SIG-M5 treated with dmso at 0.1 percent for 504 hours (cell line): Measurements from ENCODE around the gene THG1L.
"Not testable (repeated sequence)": the region's sequence is repeated elsewhere in the genome, so short reads cannot be mapped to it uniquely, and the experiment has no call there.

Experiments used
- DNase-seq: peaks from one replicate; lab custom pipeline; 2025; ENCODE audit not compliant: unreplicated experiment; lab: John Stamatoyannopoulos, UW

Gene THG1L

GRCh38 chr5:157726607-157727006, 4.6 kb upstream of the THG1L start:
- DNase-seq = not testable (repeated sequence)

DNA sequence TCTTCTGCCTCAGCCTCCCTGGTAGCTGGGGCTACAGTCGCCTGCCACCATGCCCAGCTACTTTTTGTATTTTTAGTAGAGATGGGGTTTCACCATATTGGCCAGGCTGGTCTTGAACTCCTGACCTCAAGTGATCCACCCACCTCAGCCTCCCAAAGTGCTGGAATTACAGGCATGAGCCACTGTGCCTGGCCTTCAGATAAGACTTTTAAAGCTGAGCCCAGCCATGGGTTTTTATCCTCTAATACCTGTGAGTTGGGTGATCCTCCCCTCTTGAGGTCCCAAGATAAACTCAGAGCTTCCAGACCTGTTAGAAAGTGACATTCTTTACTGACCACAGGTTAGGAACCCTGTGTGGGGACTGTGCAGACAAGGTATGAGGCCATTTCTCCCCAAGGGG, 3.4 kb upstream of the THG1L start:
- not testable (repeated sequence) for DNase-seq

- no peak for DNase-seq
These were observed 1.4 kb upstream of the THG1L start for GRCh38 chr5:157729858-157730257.

- no peak for DNase-seq
These were observed 334 bp upstream of the THG1L start for GRCh38 chr5:157730900-157731271.

GRCh38 chr5:157732130-157732514, 902 bp downstream of the THG1L start:
- no peak for DNase-seq

DNA sequence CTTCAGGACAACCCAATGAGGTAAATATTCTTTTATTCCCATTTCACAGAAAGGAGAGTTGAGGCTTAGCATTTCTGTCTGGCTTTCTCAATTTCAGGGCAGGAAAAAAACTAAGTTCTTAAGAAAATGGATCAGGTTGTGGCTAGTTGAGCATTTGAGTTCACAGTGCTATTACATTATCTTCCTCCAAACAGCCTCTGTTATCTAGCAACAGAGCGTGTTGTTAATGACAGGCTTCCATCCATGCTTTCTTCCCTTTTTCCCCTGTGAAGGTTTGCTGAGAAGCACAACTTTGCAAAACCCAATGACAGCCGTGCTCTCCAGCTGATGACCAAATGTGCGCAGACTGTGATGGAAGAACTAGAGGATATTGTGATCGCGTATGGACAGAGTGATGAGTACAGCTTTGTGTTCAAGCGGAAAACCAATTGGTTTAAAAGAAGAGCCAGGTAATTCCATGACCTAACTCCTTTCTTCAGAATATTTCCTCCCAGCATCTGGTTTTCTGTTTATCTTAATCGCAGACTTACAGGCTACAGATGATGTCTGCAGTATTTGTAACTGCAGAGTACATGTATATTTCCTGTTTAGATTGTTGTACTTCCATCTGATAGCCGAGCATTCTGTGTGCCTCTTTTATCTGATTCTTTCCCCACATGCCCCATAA, 1.5 kb downstream of the THG1L start:
- DNase-seq = no peak

DNA sequence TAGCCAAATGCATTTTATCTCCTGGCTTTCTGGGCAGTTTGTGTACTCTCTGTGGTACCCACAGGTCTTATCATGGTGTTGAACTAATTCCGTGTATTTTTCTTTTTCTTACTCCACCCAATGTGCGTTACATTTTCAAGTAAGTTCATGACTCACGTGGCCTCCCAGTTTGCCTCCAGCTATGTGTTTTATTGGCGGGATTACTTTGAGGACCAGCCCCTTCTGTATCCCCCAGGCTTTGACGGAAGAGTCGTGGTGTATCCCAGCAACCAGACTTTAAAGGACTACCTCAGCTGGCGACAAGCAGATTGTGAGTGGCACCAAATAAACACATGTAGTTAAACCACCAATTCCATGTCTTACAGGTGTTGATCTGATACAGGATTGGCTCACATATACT, 3.2 kb downstream of the THG1L start:
- DNase-seq = no peak

DNA sequence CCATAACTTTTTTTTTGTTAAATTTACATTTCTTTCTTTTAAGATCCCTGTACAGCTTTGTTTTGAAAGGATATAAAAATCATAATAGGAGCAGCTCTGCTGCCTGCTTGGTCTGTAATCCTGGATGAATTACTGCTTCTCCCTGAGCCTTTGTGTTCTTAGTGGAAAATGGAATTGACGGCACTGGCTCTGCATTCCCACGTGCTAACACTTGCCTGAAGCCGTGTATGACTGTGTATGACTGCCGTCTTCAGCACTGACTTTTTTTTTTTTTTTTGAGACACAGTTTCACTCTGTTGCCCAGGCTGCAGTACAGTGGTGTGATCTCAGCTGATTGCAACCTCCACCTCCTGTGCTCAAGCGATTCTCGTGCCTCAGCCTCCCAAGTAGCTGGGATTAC, 4.8 kb downstream of the THG1L start:
- DNase-seq = no peak

- DNase-seq = no peak
These were observed 8.4 kb downstream of the THG1L start for GRCh38 chr5:157739388-157740228.

DNA sequence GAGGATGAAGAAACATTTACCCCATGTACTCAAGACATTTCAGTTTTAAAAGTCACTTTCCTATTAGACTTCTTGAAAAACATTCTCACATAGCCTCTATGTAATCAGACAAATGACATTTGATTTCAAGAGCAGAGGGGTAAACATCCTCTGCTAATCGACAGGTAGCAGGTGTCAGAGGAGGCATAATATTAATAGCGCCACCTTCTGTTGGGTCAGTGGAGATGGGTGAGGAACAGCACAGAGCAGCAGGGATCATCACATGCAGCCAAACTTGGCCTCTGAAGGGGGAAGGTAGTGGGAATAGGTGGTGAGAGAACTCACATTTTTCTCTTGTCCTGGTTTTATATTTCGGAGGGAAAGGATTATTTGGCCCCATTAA, 9.0 kb downstream of the THG1L start:
- peak; percentile 32 for DNase-seq

DNA sequence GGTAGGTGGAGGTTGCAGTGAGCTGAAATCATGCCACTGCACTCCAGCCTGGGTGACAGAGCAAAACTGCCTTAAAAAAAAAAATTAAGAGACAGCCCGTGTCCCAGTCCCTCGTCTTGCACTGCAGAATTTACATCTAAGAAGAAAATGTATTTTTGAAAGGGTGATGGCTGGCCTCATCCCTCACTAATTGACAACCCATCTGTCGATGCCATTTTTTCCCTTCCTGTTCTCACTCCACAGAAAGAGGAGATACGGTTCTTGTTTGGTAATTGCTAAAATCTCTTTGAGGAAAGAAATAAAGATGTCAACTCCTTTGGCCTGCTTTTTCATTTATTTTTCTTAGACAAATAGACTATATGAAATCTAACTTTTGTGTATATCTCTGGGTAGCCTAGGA, 9.9 kb downstream of the THG1L start:
- no peak for DNase-seq

DNA sequence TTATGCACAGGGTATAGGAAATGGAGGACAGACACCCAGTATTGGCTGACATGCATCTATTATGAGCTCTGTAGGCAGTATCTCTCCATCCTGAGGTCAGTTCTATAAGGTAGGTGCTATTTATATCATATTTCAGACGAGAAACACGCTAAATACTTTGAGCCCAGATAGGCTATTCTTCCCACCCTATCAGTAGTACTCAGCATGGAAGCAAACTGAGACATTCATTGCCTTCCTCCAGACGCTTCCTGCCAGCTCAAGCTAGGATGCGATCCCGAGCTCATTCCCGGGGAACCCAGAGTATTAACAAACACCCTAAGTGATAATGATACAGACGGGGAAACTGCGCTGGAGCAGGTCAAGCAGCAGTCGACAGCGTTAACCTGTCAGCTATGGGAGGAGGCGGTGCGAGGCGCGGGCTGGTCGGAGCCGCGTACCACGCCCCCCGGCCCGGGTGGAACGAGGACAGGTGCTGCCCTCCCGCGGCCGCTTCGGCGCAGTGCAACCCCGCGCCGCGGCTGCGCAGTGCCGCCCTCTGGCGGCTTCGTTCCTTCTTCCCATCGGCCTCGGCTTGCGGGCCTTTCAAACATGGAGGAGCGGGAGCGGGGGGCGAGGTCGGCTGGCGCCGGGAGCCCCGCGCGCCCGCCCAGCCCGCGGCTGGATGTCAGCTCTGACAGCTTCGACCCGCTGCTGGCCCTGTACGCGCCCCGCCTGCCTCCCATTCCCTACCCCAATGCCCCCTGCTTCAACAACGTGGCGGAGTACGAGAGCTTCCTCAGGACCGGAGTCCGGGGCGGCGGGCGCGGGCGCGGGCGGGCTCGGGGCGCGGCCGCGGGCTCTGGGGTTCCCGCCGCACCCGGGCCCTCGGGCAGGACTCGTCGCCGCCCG, 12.2 kb downstream of the THG1L start, which contains the start of gene LSM11:
Gene LSM11, plus strand, starts transcription at position 550 of the 888 bp plus-strand sequence. Its CDS starts 39 bp downstream, at position 589.
- DNase-seq = peak; percentile 81

DNA sequence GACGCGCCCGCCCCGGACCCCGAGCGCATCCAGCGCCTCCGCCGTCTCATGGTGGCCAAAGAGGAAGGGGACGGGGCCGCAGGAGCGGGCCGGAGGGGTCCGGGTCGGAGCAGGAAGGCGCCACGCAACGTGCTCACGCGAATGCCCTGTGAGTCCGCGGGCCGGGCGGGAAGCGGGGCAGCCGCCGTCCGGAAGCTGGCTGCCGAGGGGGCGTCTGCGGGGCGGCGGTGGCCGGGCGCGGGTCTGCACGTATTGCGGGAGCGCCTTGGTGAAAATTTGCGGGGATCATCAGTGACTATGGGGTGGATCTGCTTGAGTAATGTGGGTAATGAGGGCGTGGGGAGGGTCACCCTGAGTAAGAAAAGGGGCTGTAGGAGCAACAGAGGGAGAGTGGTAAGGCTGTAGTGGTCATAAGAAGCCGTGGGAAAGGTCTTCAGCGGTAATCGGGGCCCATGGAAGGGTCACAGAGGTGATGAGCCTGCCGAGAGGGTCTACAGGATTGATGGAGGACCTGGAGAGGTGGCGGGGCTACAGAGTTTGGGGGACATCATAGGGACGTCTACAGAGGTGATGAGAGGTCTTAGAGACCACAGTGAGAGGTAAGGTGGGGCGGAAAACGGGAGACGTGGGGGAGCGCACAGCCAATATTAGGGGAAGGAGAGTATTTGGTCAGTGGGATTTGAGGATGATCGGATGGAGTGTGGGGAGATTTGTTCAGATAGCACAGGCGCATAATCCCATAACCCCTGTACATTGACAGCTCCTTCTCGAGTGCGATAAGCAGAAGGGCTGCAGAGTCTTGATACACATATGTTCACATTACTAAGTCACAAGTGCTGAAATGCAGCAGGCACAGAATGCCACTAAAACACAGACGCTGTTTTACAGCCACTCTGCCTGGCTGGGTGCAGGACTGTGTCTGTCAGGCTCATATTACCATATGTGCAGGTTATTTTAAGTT, 13.1 kb downstream of the THG1L start:
- DNase-seq = peak; percentile 25

DNA sequence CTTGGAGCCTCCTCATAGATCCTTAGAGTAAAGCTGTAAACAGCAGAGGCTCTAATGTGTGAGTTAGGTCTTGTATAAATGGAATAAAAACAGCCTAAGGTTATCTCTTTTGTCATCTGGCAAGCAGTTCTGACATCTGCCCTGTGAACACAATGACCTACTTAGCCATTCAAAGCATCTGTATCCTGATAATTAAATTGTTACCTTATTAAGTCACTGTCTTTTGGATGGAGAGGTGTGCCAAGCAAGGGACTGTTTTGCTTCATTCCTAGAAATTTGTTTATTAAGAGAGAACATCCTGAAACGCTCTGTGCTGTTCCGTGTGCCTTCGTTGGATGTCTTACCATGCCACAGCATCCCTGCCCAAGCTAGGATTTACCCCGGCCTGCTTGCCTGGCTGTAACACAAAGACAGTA, 13.8 kb downstream of the THG1L start:
- DNase-seq = no peak

DNA sequence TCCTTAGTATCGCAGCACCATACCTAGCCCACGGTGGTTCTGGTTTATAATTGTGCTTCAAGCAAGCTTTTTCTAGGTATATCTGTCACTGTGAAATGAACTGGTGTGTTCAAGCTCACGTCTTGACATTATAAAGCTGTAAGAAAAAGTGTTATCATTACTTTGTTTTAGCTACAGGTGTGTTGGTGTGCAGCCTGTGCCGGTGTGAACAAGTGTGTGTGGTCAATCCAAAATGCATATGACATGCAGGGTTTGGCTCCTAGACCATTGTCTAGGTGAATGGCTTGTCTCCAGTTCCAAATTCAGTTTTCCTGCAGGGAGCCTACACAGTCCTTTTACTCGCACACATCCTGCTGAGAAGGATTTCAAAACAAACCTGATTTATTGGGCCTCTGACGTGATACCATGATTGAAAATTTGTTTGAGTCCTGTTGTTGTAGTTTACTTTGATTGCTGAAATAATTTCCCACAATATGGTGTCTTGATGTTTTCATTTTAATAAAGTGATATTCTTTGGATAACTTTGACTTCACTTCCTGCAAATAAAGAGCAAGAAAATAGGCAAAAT, 16.0 kb downstream of the THG1L start:
- DNase-seq = no peak

- no peak for DNase-seq
These were observed 16.8 kb downstream of the THG1L start for GRCh38 chr5:157747766-157748700.

GRCh38 chr5:157748760-157749461, 17.7 kb downstream of the THG1L start:
- no peak for DNase-seq

DNA sequence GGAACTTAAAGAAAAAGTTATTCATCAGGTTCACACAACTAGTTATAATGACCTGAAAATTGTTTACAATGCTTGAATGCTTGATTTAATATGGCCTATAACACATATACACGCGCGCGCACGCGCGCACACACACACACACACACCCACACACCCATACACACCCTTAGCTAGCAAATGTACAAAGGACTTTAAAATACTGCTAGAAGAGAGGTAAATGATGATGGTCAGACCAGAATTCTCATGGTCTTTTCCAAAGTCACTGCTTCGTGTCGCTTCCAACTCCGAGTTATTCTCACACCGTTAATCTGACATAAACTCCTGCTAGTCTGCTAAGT, 18.2 kb downstream of the THG1L start:
- DNase-seq = no peak
